ENCODE data around the gene PCDHB13.
"Not testable (repeated sequence)": the region's sequence is repeated elsewhere in the genome, so short reads cannot be mapped to it uniquely, and the experiment has no call there.

DNA sequence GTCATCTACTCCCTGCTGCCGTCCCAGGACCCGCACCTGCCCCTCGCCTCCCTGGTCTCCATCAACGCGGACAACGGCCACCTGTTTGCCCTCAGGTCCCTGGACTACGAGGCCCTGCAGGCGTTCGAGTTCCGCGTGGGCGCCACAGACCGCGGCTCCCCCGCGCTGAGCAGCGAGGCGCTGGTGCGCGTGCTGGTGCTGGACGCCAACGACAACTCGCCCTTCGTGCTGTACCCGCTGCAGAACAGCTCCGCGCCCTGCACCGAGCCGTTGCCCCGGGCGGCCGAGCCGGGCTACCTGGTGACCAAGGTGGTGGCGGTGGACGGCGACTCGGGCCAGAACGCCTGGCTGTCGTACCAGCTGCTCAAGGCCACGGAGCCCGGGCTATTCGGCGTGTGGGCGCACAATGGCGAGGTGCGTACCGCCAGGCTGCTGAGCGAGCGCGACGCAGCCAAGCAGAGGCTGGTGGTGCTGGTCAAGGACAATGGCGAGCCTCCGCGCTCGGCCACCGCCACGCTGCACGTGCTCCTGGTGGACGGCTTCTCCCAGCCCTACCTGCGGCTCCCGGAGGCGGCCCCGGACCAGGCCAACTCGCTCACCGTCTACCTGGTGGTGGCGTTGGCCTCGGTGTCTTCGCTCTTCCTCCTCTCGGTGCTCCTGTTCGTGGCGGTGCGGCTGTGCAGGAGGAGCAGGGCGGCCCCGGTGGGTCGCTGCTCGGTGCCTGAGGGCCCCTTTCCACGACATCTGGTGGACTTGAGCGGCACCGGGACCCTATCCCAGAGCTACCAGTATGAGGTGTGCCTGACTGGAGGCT, 39.2 kb upstream of the PCDHB13 start:
- TF ChIP-seq POLR2AphosphoS5 (IDR thresholded peaks at IDR 0.05) = not testable (repeated sequence)
- TF ChIP-seq, protein P1, sequence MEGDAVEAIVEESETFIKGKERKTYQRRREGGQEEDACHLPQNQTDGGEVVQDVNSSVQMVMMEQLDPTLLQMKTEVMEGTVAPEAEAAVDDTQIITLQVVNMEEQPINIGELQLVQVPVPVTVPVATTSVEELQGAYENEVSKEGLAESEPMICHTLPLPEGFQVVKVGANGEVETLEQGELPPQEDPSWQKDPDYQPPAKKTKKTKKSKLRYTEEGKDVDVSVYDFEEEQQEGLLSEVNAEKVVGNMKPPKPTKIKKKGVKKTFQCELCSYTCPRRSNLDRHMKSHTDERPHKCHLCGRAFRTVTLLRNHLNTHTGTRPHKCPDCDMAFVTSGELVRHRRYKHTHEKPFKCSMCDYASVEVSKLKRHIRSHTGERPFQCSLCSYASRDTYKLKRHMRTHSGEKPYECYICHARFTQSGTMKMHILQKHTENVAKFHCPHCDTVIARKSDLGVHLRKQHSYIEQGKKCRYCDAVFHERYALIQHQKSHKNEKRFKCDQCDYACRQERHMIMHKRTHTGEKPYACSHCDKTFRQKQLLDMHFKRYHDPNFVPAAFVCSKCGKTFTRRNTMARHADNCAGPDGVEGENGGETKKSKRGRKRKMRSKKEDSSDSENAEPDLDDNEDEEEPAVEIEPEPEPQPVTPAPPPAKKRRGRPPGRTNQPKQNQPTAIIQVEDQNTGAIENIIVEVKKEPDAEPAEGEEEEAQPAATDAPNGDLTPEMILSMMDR (IDR thresholded peaks at IDR 0.05) = not testable (repeated sequence)

Data from transverse colon (tissue), 4 donors.